Peyer's patch (tissue), 4 donors: ENCODE results near the gene AMDHD2.

ENCODE experiments used
- POLR2A ChIP-seq, 2 donors: fragments of 450-650 bp; IDR thresholded peaks; one replicate each; pipeline ENCODE4 v1.5.1; 2017; ENCODE audit warnings: antibody characterized with exemption in 2 of 2, mild to moderate bottlenecking in 2 of 2, moderate library complexity in 2 of 2
- TF ChIP-seq, protein P1 (sequence below), 6 experiments: fragments of 450-650 bp in 4 of 6; fragments of 200-600 bp in 2 of 6; sonication (generic) in 1 of 6; IDR thresholded peaks; one replicate each; pipeline ENCODE4 v1.5.1; 2017 to 2019; ENCODE audit warnings: antibody characterized with exemption in 6 of 6, mild to moderate bottlenecking in 3 of 6, moderate library complexity in 1 of 6

DNA sequence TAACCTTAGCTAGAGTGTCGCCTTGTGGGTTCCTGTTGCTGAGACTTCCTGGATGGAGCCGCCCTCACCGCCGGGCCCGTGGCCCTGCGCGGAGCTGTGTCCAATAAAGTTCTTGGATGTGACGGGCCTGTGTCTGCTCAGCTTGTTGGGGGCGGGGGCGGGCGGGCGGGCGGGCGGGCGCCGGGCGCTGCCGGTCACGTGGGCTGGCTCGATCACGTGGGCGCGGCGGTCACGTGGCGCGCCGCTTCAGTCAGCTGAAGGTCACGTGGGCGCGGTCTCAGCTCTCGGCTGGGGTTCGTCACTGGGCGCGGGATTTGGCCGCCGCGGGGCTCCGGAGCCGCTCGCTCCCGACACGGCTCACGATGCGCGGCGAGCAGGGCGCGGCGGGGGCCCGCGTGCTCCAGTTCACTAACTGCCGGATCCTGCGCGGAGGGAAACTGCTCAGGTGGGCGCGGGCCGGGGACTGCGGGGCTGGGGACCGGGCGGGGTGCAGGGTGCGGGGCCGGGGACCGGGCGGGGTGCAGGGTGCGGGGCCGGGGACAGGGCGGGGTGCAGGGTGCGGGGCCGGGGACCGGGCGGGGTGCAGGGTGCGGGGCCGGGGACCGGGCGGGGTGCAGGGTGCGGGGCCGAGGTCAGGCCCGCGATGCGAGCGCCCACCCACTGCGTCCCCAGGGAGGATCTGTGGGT lies at the start of gene AMDHD2:
- TF ChIP-seq POLR2A (IDR thresholded peaks at IDR 0.05): peak; percentile 36 to 61
- TF ChIP-seq, protein P1, sequence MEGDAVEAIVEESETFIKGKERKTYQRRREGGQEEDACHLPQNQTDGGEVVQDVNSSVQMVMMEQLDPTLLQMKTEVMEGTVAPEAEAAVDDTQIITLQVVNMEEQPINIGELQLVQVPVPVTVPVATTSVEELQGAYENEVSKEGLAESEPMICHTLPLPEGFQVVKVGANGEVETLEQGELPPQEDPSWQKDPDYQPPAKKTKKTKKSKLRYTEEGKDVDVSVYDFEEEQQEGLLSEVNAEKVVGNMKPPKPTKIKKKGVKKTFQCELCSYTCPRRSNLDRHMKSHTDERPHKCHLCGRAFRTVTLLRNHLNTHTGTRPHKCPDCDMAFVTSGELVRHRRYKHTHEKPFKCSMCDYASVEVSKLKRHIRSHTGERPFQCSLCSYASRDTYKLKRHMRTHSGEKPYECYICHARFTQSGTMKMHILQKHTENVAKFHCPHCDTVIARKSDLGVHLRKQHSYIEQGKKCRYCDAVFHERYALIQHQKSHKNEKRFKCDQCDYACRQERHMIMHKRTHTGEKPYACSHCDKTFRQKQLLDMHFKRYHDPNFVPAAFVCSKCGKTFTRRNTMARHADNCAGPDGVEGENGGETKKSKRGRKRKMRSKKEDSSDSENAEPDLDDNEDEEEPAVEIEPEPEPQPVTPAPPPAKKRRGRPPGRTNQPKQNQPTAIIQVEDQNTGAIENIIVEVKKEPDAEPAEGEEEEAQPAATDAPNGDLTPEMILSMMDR (IDR thresholded peaks at IDR 0.05): no peak
